ENCODE data around the gene PPP6R3. TPM values are rescaled to one million over a fixed set of nuclear protein-coding genes. Genes with fewer than 3 reads are reported as not detected.
"Not testable (repeated sequence)": the region's sequence is repeated elsewhere in the genome, so short reads cannot be mapped to it uniquely, and the experiment has no call there.

PPP6R3 gene
- polyA plus RNA-seq, 4 donors = 30.5 to 68.7 (median 39.1) TPM

DNA sequence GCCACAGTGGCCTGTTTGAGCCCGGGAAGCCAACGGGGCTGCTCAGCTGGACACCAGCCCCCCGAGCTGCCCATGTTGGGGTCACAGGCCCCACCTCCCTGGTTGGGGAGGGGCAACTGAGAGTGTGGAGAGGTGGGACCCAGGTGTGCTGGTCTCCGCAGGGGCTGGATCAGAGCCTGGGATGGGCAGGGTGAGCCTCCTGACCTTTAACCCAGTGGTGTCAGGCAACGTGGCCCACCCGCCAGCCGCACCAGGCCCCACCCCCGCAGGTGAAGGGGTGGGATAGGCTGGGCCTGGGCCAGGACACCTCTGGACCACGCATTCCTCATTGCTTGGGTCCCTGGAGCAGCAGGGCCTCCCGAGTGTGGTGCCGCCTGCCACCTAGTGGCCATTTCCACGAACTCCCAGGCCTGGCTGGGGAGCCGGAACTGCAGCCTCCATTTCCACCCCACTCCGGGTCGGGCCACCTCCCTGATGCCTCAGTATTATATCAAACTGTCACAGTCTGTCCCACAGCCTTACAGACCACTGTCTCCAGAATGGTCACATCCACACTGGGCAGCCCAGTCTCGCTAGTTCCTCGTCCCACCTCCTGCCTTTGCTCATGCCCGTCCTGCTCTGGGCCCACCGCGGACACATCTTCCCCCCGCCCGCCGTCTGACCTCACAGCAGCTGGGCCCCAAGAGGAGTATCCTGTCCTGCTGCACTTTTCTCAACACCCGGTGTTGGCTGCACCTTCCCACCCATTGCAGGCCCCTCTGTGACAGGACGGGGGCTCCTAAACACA is 13.3 kb upstream of the PPP6R3 start:
- no peak for FAIRE-seq
- H3K27ac ChIP-seq (ENCODE audit: low read depth in 1 of 3, low read length in 2 of 3) = no peak overlapping the region
- DNase-seq = peak; percentile 75 to 85
- H3K4me1 ChIP-seq (ENCODE audit: control insufficient read depth in 3 of 3, insufficient read depth in 2 of 3, low read depth in 1 of 3, low read length in 2 of 3) = peaks cover 0 to 7% (median 0%) of the 10 kb centered on the region in 3 donors
- no peaks in the 10 kb centered on the region for H3K27me3 ChIP-seq (ENCODE audit: control insufficient read depth in 3 of 3, insufficient read depth in 3 of 3, low read length in 3 of 3)
- H3K9me3 ChIP-seq (ENCODE audit: control insufficient read depth in 2 of 2, insufficient read depth in 1 of 2, low read depth in 1 of 2, low read length in 1 of 2) = no peaks in the 10 kb centered on the region
- H3K36me3 ChIP-seq (ENCODE audit: control insufficient read depth in 3 of 3, insufficient read depth in 2 of 3, low read depth in 1 of 3, low read length in 3 of 3) = peaks cover 2 to 74% (median 3%) of the 10 kb centered on the region in 3 donors
- H3K4me3 ChIP-seq (ENCODE audit: low read depth in 1 of 3, low read length in 3 of 3) = no peak overlapping the region
- WGBS, 3 donors = 47 to 52% (median 52%) methylated on average over 22 to 25 of the region's 25 CpGs

GRCh38 chr11:68447914-68448313 is 12.6 kb upstream of the PPP6R3 start:
- not testable (repeated sequence) for DNase-seq; H3K9me3 ChIP-seq (ENCODE audit: control insufficient read depth in 2 of 2, insufficient read depth in 1 of 2, low read depth in 1 of 2, low read length in 1 of 2); H3K4me1 ChIP-seq (ENCODE audit: control insufficient read depth in 3 of 3, insufficient read depth in 2 of 3, low read depth in 1 of 3, low read length in 2 of 3); H3K27ac ChIP-seq (ENCODE audit: low read depth in 1 of 3, low read length in 2 of 3); FAIRE-seq; H3K27me3 ChIP-seq (ENCODE audit: control insufficient read depth in 3 of 3, insufficient read depth in 3 of 3, low read length in 3 of 3); H3K4me3 ChIP-seq (ENCODE audit: low read depth in 1 of 3, low read length in 3 of 3)
- peaks cover 2 to 67% (median 3%) of the 10 kb centered on the region in 3 donors for H3K36me3 ChIP-seq (ENCODE audit: control insufficient read depth in 3 of 3, insufficient read depth in 2 of 3, low read depth in 1 of 3, low read length in 3 of 3)
- WGBS, 3 donors = 77 to 83% (median 81%) methylated on average over 6 of the region's 6 CpGs

GRCh38 chr11:68448604-68449011 is 11.9 kb upstream of the PPP6R3 start:
- DNase-seq (no peak), FAIRE-seq (no peak)
- H3K4me1 ChIP-seq (ENCODE audit: control insufficient read depth in 3 of 3, insufficient read depth in 2 of 3, low read depth in 1 of 3, low read length in 2 of 3) = peaks cover 0 to 7% (median 0%) of the 10 kb centered on the region in 3 donors
- no peak overlapping the region for H3K27ac ChIP-seq (ENCODE audit: low read depth in 1 of 3, low read length in 2 of 3)
- no peaks in the 10 kb centered on the region for H3K9me3 ChIP-seq (ENCODE audit: control insufficient read depth in 2 of 2, insufficient read depth in 1 of 2, low read depth in 1 of 2, low read length in 1 of 2)
- peaks cover 2 to 62% (median 3%) of the 10 kb centered on the region in 3 donors for H3K36me3 ChIP-seq (ENCODE audit: control insufficient read depth in 3 of 3, insufficient read depth in 2 of 3, low read depth in 1 of 3, low read length in 3 of 3)
- 92 to 94% (median 94%) methylated on average over 25 of the region's 25 CpGs for WGBS, 3 donors
- no peak overlapping the region for H3K4me3 ChIP-seq (ENCODE audit: low read depth in 1 of 3, low read length in 3 of 3)
- no peaks in the 10 kb centered on the region for H3K27me3 ChIP-seq (ENCODE audit: control insufficient read depth in 3 of 3, insufficient read depth in 3 of 3, low read length in 3 of 3)

DNA sequence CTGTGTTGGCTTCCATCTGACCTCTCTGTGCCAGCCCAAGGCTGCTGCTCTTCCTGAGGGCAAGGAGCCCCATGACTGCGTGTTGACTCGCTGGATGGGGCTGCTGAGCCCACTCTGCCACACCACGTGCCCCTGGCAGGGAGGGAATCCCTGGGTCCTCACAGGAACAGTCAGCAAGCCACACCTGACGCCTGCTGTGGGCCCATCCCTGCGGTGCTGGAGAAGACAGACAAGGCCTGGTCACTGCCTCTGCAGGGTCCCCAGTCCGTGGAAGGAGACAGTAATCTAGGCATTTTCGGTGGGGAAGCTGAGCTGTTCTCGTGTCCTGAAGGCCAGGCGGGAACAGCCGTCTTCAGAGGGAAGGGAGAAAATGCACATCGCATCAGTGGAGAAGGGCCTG is 10.6 kb upstream of the PPP6R3 start:
- DNase-seq = no peak
- no peaks in the 10 kb centered on the region for H3K9me3 ChIP-seq (ENCODE audit: control insufficient read depth in 2 of 2, insufficient read depth in 1 of 2, low read depth in 1 of 2, low read length in 1 of 2)
- H3K27ac ChIP-seq (ENCODE audit: low read depth in 1 of 3, low read length in 2 of 3) = no peak overlapping the region
- no peak overlapping the region for H3K4me3 ChIP-seq (ENCODE audit: low read depth in 1 of 3, low read length in 3 of 3)
- FAIRE-seq = no peak
- 91 to 94% (median 93%) methylated on average over 11 of the region's 11 CpGs for WGBS, 3 donors
- H3K27me3 ChIP-seq (ENCODE audit: control insufficient read depth in 3 of 3, insufficient read depth in 3 of 3, low read length in 3 of 3) = no peaks in the 10 kb centered on the region
- peaks cover 0 to 7% (median 0%) of the 10 kb centered on the region in 3 donors for H3K4me1 ChIP-seq (ENCODE audit: control insufficient read depth in 3 of 3, insufficient read depth in 2 of 3, low read depth in 1 of 3, low read length in 2 of 3)
- H3K36me3 ChIP-seq (ENCODE audit: control insufficient read depth in 3 of 3, insufficient read depth in 2 of 3, low read depth in 1 of 3, low read length in 3 of 3) = peaks cover 2 to 52% (median 3%) of the 10 kb centered on the region in 3 donors

DNA sequence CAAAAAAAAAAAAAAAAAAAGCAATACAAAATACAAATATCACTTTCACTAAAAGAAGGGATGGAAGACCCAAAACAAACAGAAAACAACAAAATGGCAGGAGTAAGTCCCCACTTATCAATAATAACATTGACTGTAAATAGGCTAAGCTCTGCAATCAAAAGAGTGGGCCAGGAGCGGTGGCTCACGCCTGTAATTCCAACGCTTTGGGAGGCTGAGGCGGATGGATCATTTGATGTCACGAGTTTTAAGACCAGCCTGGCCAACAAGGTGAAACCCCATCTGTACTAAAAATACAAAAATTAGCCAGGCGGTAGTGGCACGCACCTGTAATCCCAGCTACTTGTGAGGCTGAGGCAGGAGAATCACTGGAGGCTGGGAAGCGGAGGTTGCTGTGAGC is 9.8 kb upstream of the PPP6R3 start:
- no peak overlapping the region for H3K4me3 ChIP-seq (ENCODE audit: low read depth in 1 of 3, low read length in 3 of 3)
- H3K27me3 ChIP-seq (ENCODE audit: control insufficient read depth in 3 of 3, insufficient read depth in 3 of 3, low read length in 3 of 3) = no peaks in the 10 kb centered on the region
- H3K9me3 ChIP-seq (ENCODE audit: control insufficient read depth in 2 of 2, insufficient read depth in 1 of 2, low read depth in 1 of 2, low read length in 1 of 2) = no peaks in the 10 kb centered on the region
- 95 to 97% (median 96%) methylated on average over 8 of the region's 8 CpGs for WGBS, 3 donors
- H3K4me1 ChIP-seq (ENCODE audit: control insufficient read depth in 3 of 3, insufficient read depth in 2 of 3, low read depth in 1 of 3, low read length in 2 of 3) = peaks cover 0 to 9% (median 0%) of the 10 kb centered on the region in 3 donors
- no peak for DNase-seq
- no peak for FAIRE-seq
- H3K27ac ChIP-seq (ENCODE audit: low read depth in 1 of 3, low read length in 2 of 3) = no peak overlapping the region
- peaks cover 2 to 44% (median 3%) of the 10 kb centered on the region in 3 donors for H3K36me3 ChIP-seq (ENCODE audit: control insufficient read depth in 3 of 3, insufficient read depth in 2 of 3, low read depth in 1 of 3, low read length in 3 of 3)

- 27 to 63% (median 30%) methylated on average over 8 of the region's 8 CpGs for WGBS, 3 donors
- peaks cover 0 to 5% (median 0%) of the 10 kb centered on the region in 3 donors for H3K36me3 ChIP-seq (ENCODE audit: control insufficient read depth in 3 of 3, insufficient read depth in 2 of 3, low read depth in 1 of 3, low read length in 3 of 3)
- no peaks in the 10 kb centered on the region for H3K9me3 ChIP-seq (ENCODE audit: control insufficient read depth in 2 of 2, insufficient read depth in 1 of 2, low read depth in 1 of 2, low read length in 1 of 2)
- DNase-seq (peak in 1 of 2 donors; percentile 18), FAIRE-seq (no peak)
- H3K4me1 ChIP-seq (ENCODE audit: control insufficient read depth in 3 of 3, insufficient read depth in 2 of 3, low read depth in 1 of 3, low read length in 2 of 3) = peaks cover 0 to 3% (median 0%) of the 10 kb centered on the region in 3 donors
- no peak overlapping the region for H3K4me3 ChIP-seq (ENCODE audit: low read depth in 1 of 3, low read length in 3 of 3)
- H3K27ac ChIP-seq (ENCODE audit: low read depth in 1 of 3, low read length in 2 of 3) = no peak overlapping the region
- H3K27me3 ChIP-seq (ENCODE audit: control insufficient read depth in 3 of 3, insufficient read depth in 3 of 3, low read length in 3 of 3) = no peaks in the 10 kb centered on the region
These were observed 5.8 kb upstream of the PPP6R3 start for GRCh38 chr11:68454767-68455166.

GRCh38 chr11:68455485-68455884 is 5.1 kb upstream of the PPP6R3 start:
- H3K36me3 ChIP-seq (ENCODE audit: control insufficient read depth in 3 of 3, insufficient read depth in 2 of 3, low read depth in 1 of 3, low read length in 3 of 3) = no peaks in the 10 kb centered on the region
- no peak overlapping the region for H3K4me3 ChIP-seq (ENCODE audit: low read depth in 1 of 3, low read length in 3 of 3)
- H3K27ac ChIP-seq (ENCODE audit: low read depth in 1 of 3, low read length in 2 of 3) = peak overlapping the region in 1 of 3 donors; percentile 9
- no peak for DNase-seq
- peaks cover 0 to 3% (median 0%) of the 10 kb centered on the region in 3 donors for H3K4me1 ChIP-seq (ENCODE audit: control insufficient read depth in 3 of 3, insufficient read depth in 2 of 3, low read depth in 1 of 3, low read length in 2 of 3)
- 33 to 66% (median 55%) methylated on average over 8 of the region's 8 CpGs for WGBS, 3 donors
- H3K27me3 ChIP-seq (ENCODE audit: control insufficient read depth in 3 of 3, insufficient read depth in 3 of 3, low read length in 3 of 3) = no peaks in the 10 kb centered on the region
- FAIRE-seq = no peak
- no peaks in the 10 kb centered on the region for H3K9me3 ChIP-seq (ENCODE audit: control insufficient read depth in 2 of 2, insufficient read depth in 1 of 2, low read depth in 1 of 2, low read length in 1 of 2)

DNA sequence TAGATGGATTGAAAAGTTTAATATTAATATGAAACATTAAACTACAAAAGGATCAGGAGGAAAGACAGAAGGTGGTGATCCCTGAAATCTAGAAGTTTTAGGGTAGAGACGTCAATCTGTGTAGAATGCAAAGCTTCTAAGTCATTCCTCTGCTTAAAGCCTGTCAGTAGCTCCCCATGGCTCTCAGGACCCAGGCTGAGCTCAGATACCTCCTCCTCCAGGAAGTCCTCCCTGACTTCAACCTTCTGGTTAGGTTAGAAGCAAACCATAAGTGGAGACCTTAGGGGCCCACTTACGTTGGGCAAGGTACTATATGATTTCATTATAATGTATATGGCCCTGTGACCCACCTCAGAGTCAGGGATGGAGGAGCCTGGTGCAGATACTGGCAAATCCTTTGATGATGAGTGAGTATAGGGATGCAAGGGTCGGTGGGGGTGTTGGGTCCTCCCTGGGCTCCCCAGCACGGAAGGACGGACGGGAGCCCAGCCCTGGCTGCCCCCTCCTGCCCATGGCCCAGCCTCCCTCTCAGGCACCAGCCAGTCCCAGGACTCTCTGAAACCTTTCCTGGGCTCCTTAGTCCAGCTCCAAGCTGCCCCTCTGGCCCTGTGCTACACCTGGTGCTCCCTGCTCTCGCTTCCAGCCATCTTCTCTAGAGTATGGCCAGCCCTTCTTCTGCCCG is 3.2 kb upstream of the PPP6R3 start:
- Histone ChIP-seq H3K9me3 (ENCODE audit: control insufficient read depth in 2 of 2, insufficient read depth in 1 of 2, low read depth in 1 of 2, low read length in 1 of 2) (no peaks in the 10 kb centered on the region), H3K36me3 (ENCODE audit: control insufficient read depth in 3 of 3, insufficient read depth in 2 of 3, low read depth in 1 of 3, low read length in 3 of 3) (no peaks in the 10 kb centered on the region), H3K4me1 (ENCODE audit: control insufficient read depth in 3 of 3, insufficient read depth in 2 of 3, low read depth in 1 of 3, low read length in 2 of 3) (peaks cover 0 to 9% (median 1%) of the 10 kb centered on the region in 3 donors), H3K27ac (ENCODE audit: low read depth in 1 of 3, low read length in 2 of 3) (no peak overlapping the region), H3K27me3 (ENCODE audit: control insufficient read depth in 3 of 3, insufficient read depth in 3 of 3, low read length in 3 of 3) (no peaks in the 10 kb centered on the region), H3K4me3 (ENCODE audit: low read depth in 1 of 3, low read length in 3 of 3) (no peak overlapping the region)
- DNase-seq (no peak), FAIRE-seq (no peak)
- WGBS, 3 donors = 73 to 80% (median 78%) methylated on average over 8 of the region's 8 CpGs
